PFSK-1 (cell line): ENCODE measurements around the gene INTS11.

ENCODE experiments used
- FOXP2 ChIP-seq: optimal IDR thresholded peaks from 2 replicates; pipeline ENCODE3; 2011; ENCODE audit warnings: borderline replicate concordance, control low read depth, inconsistent platforms; ENCODE audit not compliant: insufficient read depth; ENCODE audit errors: extremely low read length, extremely low read depth
- POLR2AphosphoS5 ChIP-seq: IDR thresholded peaks from 2 replicates; pipeline ENCODE4 v1.6.1; 2012; ENCODE audit warnings: low read depth, mild to moderate bottlenecking, control low read depth, low read length, moderate library complexity
- REST ChIP-seq, 2 experiments: IDR thresholded peaks; 2 replicates each; pipeline versions ENCODE4 v1.6.1 to v1.8.0; 2011 to 2012; ENCODE audit warnings: low read depth in 2 of 2, low read length in 2 of 2, control low read depth in 1 of 2, inconsistent platforms in 1 of 2, mild to moderate bottlenecking in 1 of 2, moderate library complexity in 1 of 2; ENCODE audit not compliant: insufficient read depth in 1 of 2
- SIN3A ChIP-seq: IDR thresholded peaks from 2 replicates; pipeline ENCODE4 v1.6.1; 2012; ENCODE audit warnings: mild to moderate bottlenecking, low read length, moderate library complexity, borderline replicate concordance; ENCODE audit not compliant: insufficient read depth
- TAF1 ChIP-seq: IDR thresholded peaks from 2 replicates; pipeline ENCODE4 v1.6.1; 2012; ENCODE audit warnings: low read length, control low read depth, borderline replicate concordance; ENCODE audit not compliant: insufficient read depth

INTS11 gene

DNA sequence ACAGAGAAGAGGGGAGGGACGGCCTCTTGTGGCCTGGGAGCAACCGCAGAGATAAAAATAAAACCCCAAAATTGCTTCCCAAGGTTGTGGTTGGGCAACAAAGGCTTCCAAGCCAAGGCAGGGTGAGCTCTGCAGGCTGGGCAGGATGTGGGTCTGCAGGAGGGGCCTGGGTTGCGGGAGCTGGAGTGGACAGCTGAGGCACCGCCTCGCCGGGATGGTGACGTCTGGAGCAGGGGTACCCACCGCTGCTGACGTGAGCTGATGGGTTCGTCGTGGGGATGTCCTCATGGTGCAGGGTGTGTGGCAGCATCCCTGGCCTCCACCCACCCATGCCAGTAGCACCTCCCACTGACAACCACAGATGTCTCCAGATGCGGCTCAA, 46.9 kb upstream of the INTS11 start:
- no peak for TF ChIP-seq SIN3A
- peak; percentile 2; the same call in 1 of the 2 replicates for TF ChIP-seq POLR2AphosphoS5

DNA sequence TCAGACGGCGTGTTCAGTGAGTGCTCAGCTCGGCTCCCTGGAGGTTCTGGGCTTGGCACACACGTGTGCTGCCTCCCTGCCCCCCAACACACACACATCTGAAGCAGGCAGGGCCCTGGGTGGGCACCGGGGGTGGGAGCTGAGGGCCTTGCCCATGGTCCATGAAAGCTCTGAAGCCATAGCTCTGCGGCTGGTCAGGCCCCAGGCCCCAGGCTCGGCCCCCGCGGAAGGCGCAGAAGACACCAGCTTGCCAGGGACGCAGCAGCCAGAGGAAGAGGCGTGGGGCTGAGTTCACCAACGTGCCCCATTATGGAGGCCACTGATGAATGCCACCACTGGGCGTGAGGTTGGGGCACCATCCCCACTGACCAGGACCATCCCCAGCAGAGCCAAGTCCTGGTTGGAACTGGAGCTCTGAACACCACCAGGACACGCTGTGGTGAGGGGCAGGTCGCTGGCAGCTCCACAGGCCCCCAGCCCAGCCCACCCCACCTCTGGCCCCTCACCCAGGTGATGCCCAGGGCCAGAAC, 46.4 kb upstream of the INTS11 start:
- no peak for TF ChIP-seq POLR2AphosphoS5
- TF ChIP-seq SIN3A, result no peak
- TF ChIP-seq FOXP2, result no peak
- no peak for TF ChIP-seq TAF1
- no peak for TF ChIP-seq REST (IDR thresholded peaks at IDR 0.05; ENCODE audit: insufficient read depth in 1 of 2, low read depth in 2 of 2, low read length in 2 of 2)

DNA sequence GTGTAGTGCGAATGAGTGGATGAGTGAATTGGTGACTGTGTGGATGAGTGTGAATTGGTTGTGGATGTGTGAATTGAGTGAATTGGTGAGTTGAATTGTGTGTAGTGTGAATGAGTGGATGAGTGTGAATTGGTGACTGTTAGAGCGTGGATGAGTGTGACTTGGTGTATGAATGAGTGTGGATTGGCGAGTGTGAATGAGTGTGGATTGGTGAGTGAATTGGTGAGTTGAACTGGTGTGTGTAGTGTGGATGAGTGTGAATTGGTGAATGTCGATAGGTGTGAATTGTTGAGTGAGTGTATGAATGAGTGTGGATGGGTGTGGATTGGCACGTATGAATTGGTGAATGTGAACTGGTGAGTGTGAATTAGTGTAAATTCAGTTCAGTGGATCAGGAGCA, 42.9 kb upstream of the INTS11 start:
- TF ChIP-seq POLR2AphosphoS5 (no peak), REST (IDR thresholded peaks at IDR 0.05; ENCODE audit: insufficient read depth in 1 of 2, low read depth in 2 of 2, low read length in 2 of 2) (no peak), TAF1 (no peak), FOXP2 (no peak), SIN3A (no peak)

DNA sequence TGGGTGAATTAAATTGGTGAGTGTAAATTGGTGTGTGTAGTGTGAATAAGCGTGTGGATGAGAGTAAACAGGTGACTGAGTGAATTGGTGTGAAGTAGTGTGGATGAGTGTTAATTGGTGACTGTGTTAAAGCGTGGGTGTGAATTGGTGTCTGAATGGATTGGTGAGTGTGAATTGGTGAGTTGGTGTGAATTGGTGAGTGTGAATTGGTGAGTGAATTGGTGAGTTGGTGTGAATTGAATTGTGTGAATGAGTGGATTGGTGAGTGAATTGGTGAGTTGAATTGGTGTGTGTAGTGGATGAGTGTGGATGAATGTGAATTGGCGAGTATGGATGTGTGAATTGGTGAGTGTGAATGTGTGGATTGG, 42.2 kb upstream of the INTS11 start:
- TF ChIP-seq POLR2AphosphoS5 (no peak), TAF1 (no peak), FOXP2 (no peak), SIN3A (no peak), REST (IDR thresholded peaks at IDR 0.05; ENCODE audit: insufficient read depth in 1 of 2, low read depth in 2 of 2, low read length in 2 of 2) (no peak)

- TF ChIP-seq TAF1, result no peak
- no peak for TF ChIP-seq POLR2AphosphoS5
- TF ChIP-seq SIN3A, result no peak
- no peak for TF ChIP-seq FOXP2
- TF ChIP-seq REST (IDR thresholded peaks at IDR 0.05; ENCODE audit: insufficient read depth in 1 of 2, low read depth in 2 of 2, low read length in 2 of 2), result no peak
These were observed 41.6 kb upstream of the INTS11 start for GRCh38 chr1:1365875-1366698.
